GM21367 (cell line): ENCODE measurements around the gene RNF112.

Experiments
- ATAC-seq: cut with Tn5 transposase; IDR thresholded peaks from one replicate; pipeline ENCODE4 v1.9.1; 2021; ENCODE audit not compliant: unreplicated experiment

The RNF112 gene

DNA sequence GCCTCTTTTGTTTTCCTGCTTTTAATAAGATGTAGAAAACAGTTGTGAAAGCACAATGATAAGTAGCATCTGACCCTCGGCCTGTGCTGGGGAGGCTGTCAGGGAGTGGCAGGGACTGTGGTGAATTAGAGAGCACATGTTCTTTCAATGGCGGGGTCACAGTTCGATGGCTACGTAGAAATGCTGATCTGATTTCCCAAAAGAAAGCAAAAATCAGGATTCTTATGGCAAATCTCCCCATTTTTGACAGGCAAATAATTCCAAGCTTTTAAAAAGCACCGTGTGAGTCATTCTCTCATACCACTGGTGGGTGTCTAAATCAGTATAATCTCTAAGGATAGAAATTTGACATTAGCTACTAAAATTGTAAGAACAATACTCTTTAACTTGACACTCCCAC is 36.9 kb upstream of the RNF112 start:
- no peak for ATAC-seq

- ATAC-seq = no peak
These were observed 35.3 kb upstream of the RNF112 start for GRCh38 chr17:19375732-19376131.

- no peak for ATAC-seq
These were observed 34.2 kb upstream of the RNF112 start for GRCh38 chr17:19376811-19377210.

DNA sequence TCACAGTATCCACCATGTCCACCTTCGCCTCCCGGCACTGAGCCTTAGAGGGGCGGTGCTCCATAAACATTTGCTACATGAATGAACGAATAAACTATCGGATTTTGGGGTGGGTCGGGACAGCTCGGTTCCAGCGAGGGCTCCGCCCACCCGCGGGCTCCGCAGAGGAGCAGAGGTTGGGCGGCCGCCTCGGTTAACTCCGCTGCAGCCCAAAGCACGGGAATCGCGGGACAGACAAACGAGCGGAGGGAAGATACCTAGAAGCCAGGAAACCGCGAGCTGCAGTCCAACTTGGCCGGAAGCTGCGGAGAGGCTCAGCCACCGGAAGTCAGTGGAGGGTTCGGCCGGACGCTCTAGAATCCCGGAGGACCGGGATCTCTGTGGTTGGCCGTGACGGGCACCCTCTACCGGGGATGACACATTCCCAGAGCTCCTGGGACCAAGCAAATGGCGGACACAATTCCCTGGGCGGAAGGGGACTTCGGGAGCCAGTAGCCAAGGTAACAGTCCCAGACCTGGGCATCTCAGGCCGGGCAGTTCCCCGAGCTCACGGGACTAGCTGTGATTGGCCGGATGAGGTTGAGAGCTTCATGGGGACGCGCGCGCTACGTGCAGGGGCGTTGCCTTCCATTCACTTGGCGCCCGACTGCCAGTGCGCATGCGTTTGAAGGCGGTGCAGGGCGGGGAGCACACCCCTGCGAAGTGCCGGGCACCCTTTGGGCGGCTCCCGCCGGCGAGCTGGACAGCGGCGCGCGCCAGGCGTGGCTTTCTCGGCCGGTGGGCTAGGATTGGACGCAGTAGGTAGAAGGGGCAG is 33.2 kb upstream of the RNF112 start:
- peak; percentile 88 for ATAC-seq

DNA sequence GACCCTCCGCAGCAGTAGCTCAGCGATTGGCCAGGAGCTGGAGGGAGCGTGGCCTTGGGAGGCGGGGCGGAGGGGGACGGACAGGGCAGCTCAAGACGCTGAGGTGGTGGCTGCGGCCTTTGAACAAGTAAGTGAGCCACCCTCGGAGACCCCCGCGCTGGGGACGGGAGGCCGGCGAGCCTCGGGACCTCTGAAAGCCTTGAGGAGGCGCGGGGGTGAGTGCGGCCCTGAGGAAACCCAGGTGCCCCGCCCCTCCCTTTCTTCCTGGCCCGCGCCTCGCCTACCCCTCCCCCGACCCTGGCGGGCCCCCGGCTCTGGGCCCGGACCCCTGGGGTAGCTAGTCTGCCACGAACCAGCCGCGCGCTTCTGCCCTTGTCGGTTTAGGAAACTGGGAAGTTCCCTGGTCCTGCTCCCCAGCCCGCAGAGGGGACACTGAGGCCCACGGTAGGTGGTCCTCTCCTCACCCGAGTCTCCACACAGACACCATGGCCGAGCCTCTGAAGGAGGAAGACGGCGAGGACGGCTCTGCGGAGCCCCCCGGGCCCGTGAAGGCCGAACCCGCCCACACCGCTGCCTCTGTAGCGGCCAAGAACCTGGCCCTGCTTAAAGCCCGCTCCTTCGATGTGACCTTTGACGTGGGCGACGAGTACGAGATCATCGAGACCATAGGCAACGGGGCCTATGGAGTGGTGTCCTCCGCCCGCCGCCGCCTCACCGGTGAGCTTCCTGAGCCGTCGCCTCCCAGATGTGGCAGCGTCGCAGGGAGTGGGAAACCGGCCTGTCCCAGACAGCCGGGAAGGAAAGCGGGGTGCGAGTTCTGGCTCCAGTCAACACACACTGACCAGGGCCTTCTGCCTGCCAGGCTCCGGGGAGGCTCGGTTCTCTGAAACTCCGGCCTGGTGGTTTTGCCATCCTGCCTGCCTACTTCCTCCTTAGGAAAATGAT is 32.3 kb upstream of the RNF112 start, which contains the start of gene MAPK7:
TSS of gene MAPK7 (plus strand) at position 83 of the 945 bp plus-strand sequence. CDS start at position 486, 403 bp downstream.
- ATAC-seq = no peak

- no peak for ATAC-seq
These were observed 31.5 kb upstream of the RNF112 start for GRCh38 chr17:19379361-19380065.

- ATAC-seq = no peak
These were observed 30.3 kb upstream of the RNF112 start for GRCh38 chr17:19380481-19381301.

- ATAC-seq = no peak
These were observed 29.7 kb upstream of the RNF112 start for GRCh38 chr17:19381361-19381740.

GRCh38 chr17:19381741-19382444 is 29.1 kb upstream of the RNF112 start:
- no peak for ATAC-seq

GRCh38 chr17:19382531-19383444 is 28.2 kb upstream of the RNF112 start:
- no peak for ATAC-seq

DNA sequence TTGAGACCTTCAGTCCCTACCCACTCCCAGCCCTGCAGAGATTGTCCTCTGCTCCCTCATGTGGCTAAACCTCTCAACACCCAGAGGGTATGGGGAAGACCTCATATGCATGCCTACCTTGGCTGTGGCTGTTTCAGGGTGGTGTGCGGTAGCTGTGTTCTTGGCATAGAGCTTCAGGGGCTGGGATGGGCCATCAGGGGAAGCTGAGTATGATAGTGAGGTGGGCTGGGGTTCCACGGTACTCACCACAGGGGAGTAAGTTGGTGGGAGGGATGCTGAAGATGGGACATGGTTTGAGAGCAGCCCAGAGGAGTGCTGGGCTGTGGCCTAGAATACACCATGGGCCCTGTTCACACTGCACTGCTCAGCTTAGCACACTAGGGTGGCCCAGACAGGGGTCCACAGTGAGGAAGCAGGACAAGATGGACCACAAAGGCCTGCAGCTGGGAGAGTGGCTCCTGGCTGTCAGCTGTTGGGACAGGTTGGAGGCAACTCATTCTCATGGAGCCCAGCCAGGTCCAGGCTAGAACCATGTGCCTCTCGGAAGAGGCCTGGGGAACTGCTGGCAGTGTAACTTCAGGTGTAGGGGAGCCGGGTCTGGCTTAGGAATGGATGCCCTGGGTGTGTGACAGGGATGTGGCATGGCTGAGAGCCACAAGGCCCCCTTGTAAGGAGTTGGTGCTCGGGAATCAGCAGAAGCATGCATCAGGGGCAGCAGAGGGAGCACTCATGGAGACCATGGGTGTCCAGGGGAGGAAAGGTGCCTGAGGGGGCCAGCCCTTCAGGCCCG is 27.2 kb upstream of the RNF112 start:
- ATAC-seq = no peak

- ATAC-seq = no peak
These were observed 26.2 kb upstream of the RNF112 start for GRCh38 chr17:19384723-19385391.

DNA sequence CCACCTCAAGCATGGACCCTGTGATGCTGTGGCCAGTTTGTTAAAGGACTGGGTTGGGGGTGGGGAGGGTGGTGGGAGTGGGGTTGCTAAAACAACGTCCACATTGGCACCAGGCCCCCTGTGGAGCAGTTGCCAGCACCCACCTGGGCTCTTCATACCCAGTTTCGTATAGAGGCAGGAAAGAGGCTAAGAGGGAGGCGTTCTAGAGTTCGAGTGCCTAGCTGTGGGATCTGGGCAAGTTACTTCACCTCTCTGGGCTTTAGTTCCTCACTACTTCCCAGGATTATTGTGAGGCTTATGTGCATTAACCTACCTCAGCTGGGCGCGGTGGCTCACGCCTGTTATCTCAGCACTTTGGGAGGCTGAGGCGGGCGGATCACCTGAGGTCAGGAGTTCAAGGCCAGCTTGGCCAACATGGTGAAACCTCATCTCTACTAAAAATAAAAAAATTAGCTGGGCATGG is 25.5 kb upstream of the RNF112 start:
- ATAC-seq = no peak

GRCh38 chr17:19386051-19386929 is 24.7 kb upstream of the RNF112 start:
- ATAC-seq = no peak

- no peak for ATAC-seq
These were observed 23.8 kb upstream of the RNF112 start, which contains the start of gene MFAP4 for GRCh38 chr17:19386974-19387920. MFAP4 (minus strand) TSS chr17:19387190; CDS start chr17:19387155, 35 bp downstream.
